Measurements from ENCODE around the gene TRIP4.

The TRIP4 gene

DNA sequence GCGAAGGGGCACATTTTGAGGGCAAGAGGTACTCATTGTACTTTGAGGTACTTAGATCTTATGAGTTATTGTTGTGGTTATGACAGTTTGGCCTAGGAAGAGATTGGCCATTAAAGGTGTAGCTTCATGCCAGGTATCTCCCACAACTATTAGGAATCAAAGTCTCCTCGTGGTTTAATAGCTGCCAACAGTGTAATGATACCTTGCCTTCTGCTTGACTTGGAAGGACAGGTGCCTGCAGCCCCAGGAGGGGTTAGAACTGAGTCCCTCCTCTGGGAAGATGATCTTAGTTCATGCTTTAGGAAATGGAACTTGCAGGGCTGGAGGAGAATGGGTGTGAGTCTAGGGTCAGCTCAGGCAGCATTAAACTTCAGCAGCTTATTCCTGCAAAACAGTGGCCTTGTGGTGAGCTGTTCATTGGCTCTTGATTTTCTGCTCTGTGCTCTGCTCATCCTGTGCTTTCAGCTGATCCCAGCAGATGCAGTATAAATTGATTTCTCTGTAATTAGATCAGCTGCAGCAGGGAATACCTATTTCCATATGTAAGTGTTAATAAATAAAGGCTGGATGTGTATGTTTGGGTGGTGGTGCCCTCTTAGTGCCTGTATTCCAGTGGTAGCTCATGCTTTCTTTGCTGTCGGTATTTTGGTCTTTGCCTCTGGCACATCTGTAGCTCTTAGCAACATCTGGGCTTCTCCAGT, 113.2 kb downstream of the TRIP4 start:
- no peak for DNase-seq

DNA sequence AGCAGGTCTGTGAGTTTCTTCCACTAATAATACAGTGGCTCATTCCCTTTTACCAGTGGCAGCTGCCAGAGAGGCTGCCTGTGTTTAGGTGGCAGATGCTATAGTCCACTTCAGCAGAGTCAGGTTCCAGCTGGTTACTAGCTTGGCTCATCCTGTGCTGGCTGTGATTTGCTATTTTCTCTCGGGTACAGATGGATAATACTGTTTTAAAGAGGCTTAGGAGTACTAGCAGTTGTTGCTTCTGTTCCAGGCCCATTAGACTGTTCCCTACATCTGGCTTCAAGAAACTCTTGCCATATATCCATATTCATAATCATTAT, 113.7 kb downstream of the TRIP4 start:
- no peak for DNase-seq

DNA sequence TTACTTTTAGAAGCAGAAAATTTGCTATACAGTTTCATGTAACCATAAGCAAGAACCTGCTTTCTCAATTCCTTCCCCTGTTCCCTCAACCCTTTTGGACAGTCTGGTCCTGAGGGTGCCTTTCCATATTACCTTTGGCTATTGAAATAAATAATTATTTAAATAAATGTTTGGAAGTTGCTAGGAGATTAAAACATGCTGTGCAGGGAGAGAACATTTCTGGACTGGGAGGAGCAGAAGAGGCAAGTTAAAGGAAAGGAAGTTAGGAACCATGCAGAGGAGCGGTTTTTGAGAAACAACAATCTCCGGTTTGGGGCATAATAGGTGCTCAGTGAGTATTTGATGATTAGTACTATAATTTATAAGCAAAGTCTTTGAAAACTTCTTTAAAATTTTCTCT, 114.5 kb downstream of the TRIP4 start:
- no peak for DNase-seq

DNA sequence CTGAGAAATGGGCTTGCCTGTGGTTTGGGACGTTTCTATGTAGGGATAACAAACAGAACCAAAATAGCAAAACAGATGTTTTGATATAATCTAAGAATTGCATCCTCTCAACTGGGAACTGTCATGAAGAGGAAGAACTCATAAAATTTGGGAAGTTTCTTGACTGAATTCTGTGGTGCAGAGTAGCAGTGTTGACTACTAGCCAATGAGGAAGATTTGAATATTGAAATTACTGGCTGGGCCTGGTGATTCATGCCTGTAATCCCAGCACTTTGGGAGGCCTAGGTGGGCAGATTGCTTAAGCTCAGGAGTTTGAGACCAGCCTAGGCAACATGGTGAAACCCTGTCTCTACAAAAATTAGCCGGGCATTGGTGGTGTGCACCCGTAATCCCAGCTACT, 114.9 kb downstream of the TRIP4 start:
- DNase-seq, result no peak

- DNase-seq, result no peak
Observed at GRCh38 chr15:64503197-64503596, 115.6 kb downstream of the TRIP4 start.

DNA sequence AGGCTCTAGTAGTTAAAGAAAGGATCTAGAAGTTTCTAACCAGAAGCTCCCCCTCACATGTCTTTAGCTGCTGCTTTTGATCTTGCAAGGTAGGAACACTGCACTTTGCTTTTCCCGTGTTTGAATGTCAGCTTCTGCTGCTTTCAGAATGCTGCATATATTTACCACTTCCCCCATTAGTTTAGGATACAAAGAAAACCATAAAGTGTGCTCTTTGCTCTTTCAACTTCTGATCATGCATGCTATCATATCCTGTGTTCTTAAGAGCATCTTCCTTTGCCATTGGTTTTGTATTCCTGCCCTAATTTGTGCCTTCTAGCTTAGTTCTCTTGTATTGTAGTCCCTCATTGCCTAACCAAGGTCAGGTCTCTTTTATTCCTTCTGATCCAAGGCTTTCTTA, 116.0 kb downstream of the TRIP4 start:
- DNase-seq, result no peak

All from activated effector memory CD4-positive, alpha-beta T cell treated with anti-CD3 and anti-CD28 coated beads, Interleukin-2, amount 50 U/mL, for 16 hours (primary cell).